CD14-positive monocyte (primary cell): ENCODE results near the gene KIF1A. TPM values are rescaled to one million over a fixed set of nuclear protein-coding genes. Genes with fewer than 3 reads are reported as not detected.

Experiments
- DNase-seq, 3 donors: peaks; one replicate each; pipeline ENCODE4 v3.0.0-alpha.2; 2011 to 2022
- H2AFZ ChIP-seq: 2 replicates; pipeline ENCODE4 v1.6.0; 2012; ENCODE audit warnings: mild to moderate bottlenecking, low read depth, low read length, inconsistent platforms; ENCODE audit not compliant: insufficient read depth, poor library complexity, severe bottlenecking
- H3K27ac ChIP-seq, 2 donors: 1 replicate in 1 of 2; 2 replicates in 1 of 2; pipeline ENCODE4 v1.5.1; 2012 to 2013; ENCODE audit warnings: low read length in 2 of 2, control low read depth in 1 of 2, inconsistent platforms in 1 of 2, low read depth in 1 of 2, mild to moderate bottlenecking in 1 of 2
- H3K27me3 ChIP-seq, 2 donors: one replicate each; pipeline versions ENCODE4 v1.6.0 to v1.6.1; 2011 to 2013; ENCODE audit warnings: low read length in 2 of 2; ENCODE audit not compliant: control insufficient read depth in 2 of 2, insufficient read depth in 2 of 2
- H3K36me3 ChIP-seq, 2 donors: replicated peaks in 1 of 2; 1 replicate in 1 of 2; 2 replicates in 1 of 2; pipeline versions ENCODE4 v1.5.1 to v1.6.1; 2012 to 2013; ENCODE audit warnings: low read length in 2 of 2, control low read depth in 1 of 2, inconsistent platforms in 1 of 2, mild to moderate bottlenecking in 1 of 2; ENCODE audit not compliant: insufficient read depth in 2 of 2, control insufficient read depth in 1 of 2
- H3K4me1 ChIP-seq, 2 donors: 1 replicate in 1 of 2; 2 replicates in 1 of 2; pipeline versions ENCODE4 v1.5.1 to v1.6.1; 2012 to 2013; ENCODE audit warnings: low read length in 2 of 2, control low read depth in 1 of 2, inconsistent platforms in 1 of 2, mild to moderate bottlenecking in 1 of 2, moderate library complexity in 1 of 2; ENCODE audit not compliant: insufficient read depth in 2 of 2, control insufficient read depth in 1 of 2
- H3K4me2 ChIP-seq: replicated peaks from 2 replicates; pipeline ENCODE3; 2012; ENCODE audit warnings: low read length, moderate library complexity, mild to moderate bottlenecking; ENCODE audit not compliant: poor library complexity, severe bottlenecking; ENCODE audit errors: extremely low read depth
- H3K4me3 ChIP-seq, 3 experiments: fragments of 200-600 bp in 1 of 3; sonication (generic) in 1 of 3; replicated peaks in 1 of 3; 1 replicate in 2 of 3; 2 replicates in 1 of 3; pipeline ENCODE4 v1.5.1; 2011 to 2013; ENCODE audit warnings: low read length in 3 of 3, mild to moderate bottlenecking in 3 of 3, control low read depth in 2 of 3, low read depth in 2 of 3, inconsistent platforms in 1 of 3, moderate library complexity in 1 of 3
- H3K79me2 ChIP-seq: 2 replicates; pipeline ENCODE4 v1.6.0; 2012; ENCODE audit warnings: mild to moderate bottlenecking, control low read depth, inconsistent platforms, low read length, moderate library complexity; ENCODE audit not compliant: insufficient read depth
- H3K9ac ChIP-seq: 2 replicates; pipeline ENCODE4 v1.6.0; 2017; ENCODE audit warnings: low read length, mild to moderate bottlenecking; ENCODE audit not compliant: insufficient read depth, poor library complexity, severe bottlenecking
- H3K9me3 ChIP-seq, 2 donors: replicated peaks in 1 of 2; 1 replicate in 1 of 2; 2 replicates in 1 of 2; pipeline versions ENCODE4 v1.5.1 to v1.6.1; 2012 to 2013; ENCODE audit warnings: low read length in 2 of 2, control low read depth in 1 of 2; ENCODE audit not compliant: control insufficient read depth in 1 of 2, insufficient read depth in 1 of 2
- H4K20me1 ChIP-seq: 2 replicates; pipeline ENCODE4 v1.6.0; 2012; ENCODE audit warnings: mild to moderate bottlenecking, low read length, control low read depth, moderate library complexity; ENCODE audit not compliant: insufficient read depth
- H3K27ac Mint-ChIP-seq, 7 donors: one replicate each; pipeline ENCODE4 v1.8.0; 2020; ENCODE audit warnings: mild to moderate bottlenecking in 7 of 7, mixed read lengths in 7 of 7, moderate library complexity in 6 of 7, inconsistent platforms in 2 of 7
- H3K27me3 Mint-ChIP-seq, 3 donors: one replicate each; pipeline ENCODE4 v1.8.0; 2021 to 2022; ENCODE audit warnings: low read depth in 3 of 3, mild to moderate bottlenecking in 3 of 3, mixed read lengths in 3 of 3, moderate library complexity in 3 of 3, inconsistent platforms in 1 of 3
- H3K36me3 Mint-ChIP-seq, 2 donors: one replicate each; pipeline ENCODE4 v1.8.0; 2020; ENCODE audit warnings: mixed read lengths in 2 of 2, inconsistent platforms in 1 of 2, mild to moderate bottlenecking in 1 of 2
- H3K4me1 Mint-ChIP-seq: one replicate; pipeline ENCODE4 v1.8.0; 2020; ENCODE audit warnings: mild to moderate bottlenecking, mixed read lengths
- H3K4me3 Mint-ChIP-seq, 2 donors: one replicate each; pipeline ENCODE4 v1.8.0; 2020; ENCODE audit warnings: mild to moderate bottlenecking in 2 of 2, mixed read lengths in 2 of 2, moderate library complexity in 1 of 2
- H3K9me3 Mint-ChIP-seq, 7 donors: one replicate each; pipeline ENCODE4 v1.8.0; 2020 to 2022; ENCODE audit warnings: mixed read lengths in 7 of 7, mild to moderate bottlenecking in 6 of 7, moderate library complexity in 6 of 7, inconsistent platforms in 2 of 7
- CTCF ChIP-seq: fragments of 200-600 bp; IDR thresholded peaks from one replicate; pipeline ENCODE4 v1.8.0; 2022; ENCODE audit warnings: antibody characterized with exemption, mild to moderate bottlenecking
- WGBS: methylation state at CpG from one replicate; pipeline ENCODE4 v1.1.5; 2013; ENCODE audit warnings: missing lambda C conversion rate; ENCODE audit not compliant: insufficient coverage; 5-methylcytosine and 5-hydroxymethylcytosine counted together
- intact Hi-C, 2 donors: fragments of 100-400 bp; cut with micrococcal nuclease; formaldehyde crosslinking; loops; one replicate each; pipeline versions ENCODE4 v1.15.0 to v1.15.1; 2023
- polyA plus RNA-seq, 3 donors: library from polyadenylated mRNA; depleted of rRNA in 1 of 3; unstranded in 2 of 3; stranded (reverse) in 1 of 3; fragments of 300-500 nt in 2 of 3; fragments of >200 nt in 1 of 3; fragmentation: Illumina TruSeq in 2 of 3; gene quantifications; 1 replicate in 2 of 3; 2 replicates in 1 of 3; pipeline ENCODE4 v1.2.3, GENCODE V29; 2012 to 2021

The KIF1A gene
- polyA plus RNA-seq, 3 donors = not detected

DNA sequence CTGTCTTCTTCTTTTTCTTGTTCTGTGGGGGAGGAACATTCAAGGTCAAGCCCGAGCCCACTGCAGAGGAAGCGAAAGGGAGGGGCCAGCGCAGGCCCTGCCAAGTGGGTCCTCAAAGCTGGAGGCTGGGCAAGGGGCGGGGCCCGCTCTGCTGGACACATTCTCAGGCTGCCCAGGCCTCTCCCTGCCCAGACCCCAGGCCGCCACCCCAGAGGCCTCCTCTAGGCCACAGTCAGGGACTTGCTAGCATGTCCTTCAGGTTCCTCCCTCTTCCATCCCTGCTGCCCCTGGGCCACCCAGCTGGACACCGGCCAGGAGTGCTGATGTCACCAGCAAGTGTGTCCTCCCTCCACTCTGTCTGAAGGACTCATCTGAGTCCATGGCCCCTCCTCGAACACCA is 44.1 kb downstream of the KIF1A start:
- H2AFZ ChIP-seq = no peak overlapping the region
- H3K27me3 ChIP-seq = no peaks in the 10 kb centered on the region
- H3K4me3 Mint-ChIP-seq = no peak overlapping the region
- no peak overlapping the region for H3K27ac ChIP-seq
- no peaks in the 10 kb centered on the region for H3K79me2 ChIP-seq
- no peaks in the 10 kb centered on the region for H3K36me3 Mint-ChIP-seq
- peaks cover 0 to 2% (median 0%) of the 10 kb centered on the region in 7 donors for H3K9me3 Mint-ChIP-seq
- 97% methylated on average over 7 of the region's 8 CpGs for WGBS
- peaks cover 30 to 32% of the 10 kb centered on the region in 2 donors for H3K9me3 ChIP-seq
- H3K4me2 ChIP-seq = no peak overlapping the region
- no peaks in the 10 kb centered on the region for H3K4me1 ChIP-seq
- DNase-seq = no peak
- no peak overlapping the region for H3K9ac ChIP-seq
- no peaks in the 10 kb centered on the region for H3K4me1 Mint-ChIP-seq
- H3K4me3 ChIP-seq = no peak overlapping the region
- H3K36me3 ChIP-seq = no peaks in the 10 kb centered on the region
- H3K27me3 Mint-ChIP-seq = peaks cover 0 to 5% (median 2%) of the 10 kb centered on the region in 3 donors
- no peak for TF ChIP-seq CTCF
- no peak overlapping the region for H3K27ac Mint-ChIP-seq
- H4K20me1 ChIP-seq = no peaks in the 10 kb centered on the region
- intact Hi-C loops = no loop called here

DNA sequence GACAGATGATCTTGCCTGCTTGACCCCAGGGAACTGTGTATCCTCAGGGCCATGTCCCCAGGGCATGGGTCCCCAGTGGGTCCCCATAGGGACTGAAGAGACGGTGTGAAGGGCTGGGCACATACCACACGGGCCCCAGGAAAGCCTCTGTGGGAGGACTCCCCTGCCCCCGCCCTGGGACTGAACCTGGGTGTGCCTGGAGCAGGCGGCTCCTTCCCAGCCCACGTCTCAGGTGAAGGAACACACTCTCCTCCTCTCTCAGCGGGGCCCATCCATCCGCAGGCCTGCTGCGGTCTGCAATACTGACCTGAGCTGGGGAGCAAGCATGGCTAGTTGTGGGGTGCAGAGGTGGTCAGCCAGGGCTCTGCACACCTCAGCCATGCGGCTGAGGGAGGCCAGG is 45.2 kb downstream of the KIF1A start:
- Histone ChIP-seq H3K4me2 (no peak overlapping the region), H3K27ac (no peak overlapping the region), H3K9ac (no peak overlapping the region), H3K4me3 (no peak overlapping the region), H3K4me1 (no peaks in the 10 kb centered on the region), H3K27me3 (no peaks in the 10 kb centered on the region), H2AFZ (no peak overlapping the region), H3K9me3 (peaks cover 21 to 24% of the 10 kb centered on the region in 2 donors), H3K79me2 (no peaks in the 10 kb centered on the region), H4K20me1 (no peaks in the 10 kb centered on the region), H3K36me3 (no peaks in the 10 kb centered on the region)
- whole genome bisulfite sequencing = 85% methylated on average over 6 of the region's 9 CpGs
- peaks cover 0 to 7% (median 2%) of the 10 kb centered on the region in 3 donors for H3K27me3 Mint-ChIP-seq
- intact Hi-C loops = no loop called here
- no peak for DNase-seq
- no peak overlapping the region for H3K4me3 Mint-ChIP-seq
- no peak overlapping the region for H3K27ac Mint-ChIP-seq
- H3K36me3 Mint-ChIP-seq = no peaks in the 10 kb centered on the region
- H3K4me1 Mint-ChIP-seq = no peaks in the 10 kb centered on the region
- TF ChIP-seq CTCF = no peak
- peaks cover 0 to 2% (median 0%) of the 10 kb centered on the region in 7 donors for H3K9me3 Mint-ChIP-seq
